Smooth muscle cell (in vitro differentiated cells): Measurements from ENCODE around the gene WDR70. TPM values are rescaled to one million over a fixed set of nuclear protein-coding genes. Genes with fewer than 3 reads are reported as not detected.
"Not testable (repeated sequence)": the region's sequence is repeated elsewhere in the genome, so short reads cannot be mapped to it uniquely, and the experiment has no call there.

Source experiments
- DNase-seq: peaks from one replicate; lab custom pipeline; 2025; ENCODE audit not compliant: unreplicated experiment; lab: John Stamatoyannopoulos, UW
- H2AFZ ChIP-seq: fragments of 200-600 bp; sonication (generic); 2 replicates; pipeline ENCODE4 v1.6.0; 2016; ENCODE audit warnings: antibody characterized with exemption, low read depth, mild to moderate bottlenecking
- H3F3A ChIP-seq: fragments of 200-600 bp; sonication (generic); 2 replicates; pipeline ENCODE4 v1.6.0; 2017; ENCODE audit warnings: antibody characterized with exemption, low read depth
- H3K27ac ChIP-seq: fragments of 200-600 bp; sonication (generic); 2 replicates; pipeline ENCODE4 v1.5.1; 2016; ENCODE audit warnings: low read depth, mild to moderate bottlenecking
- H3K27me3 ChIP-seq: fragments of 200-600 bp; sonication (generic); 2 replicates; pipeline ENCODE4 v1.6.1; 2016; ENCODE audit warnings: low read depth, mild to moderate bottlenecking
- H3K36me3 ChIP-seq: fragments of 200-600 bp; sonication (generic); 2 replicates; pipeline ENCODE4 v1.5.1; 2016; ENCODE audit warnings: low read depth
- H3K4me1 ChIP-seq: fragments of 200-600 bp; sonication (generic); 2 replicates; pipeline ENCODE4 v1.5.1; 2016; ENCODE audit warnings: low read depth
- H3K4me2 ChIP-seq: fragments of 200-600 bp; sonication (generic); 2 replicates; pipeline ENCODE4 v1.6.0; 2016; ENCODE audit warnings: mild to moderate bottlenecking
- H3K4me3 ChIP-seq: fragments of 200-600 bp; sonication (generic); 2 replicates; pipeline ENCODE4 v1.5.1; 2016; ENCODE audit warnings: mild to moderate bottlenecking
- H3K79me2 ChIP-seq: fragments of 200-600 bp; sonication (generic); 2 replicates; pipeline ENCODE4 v1.6.0; 2016; ENCODE audit warnings: low read depth, mild to moderate bottlenecking
- H3K9ac ChIP-seq: fragments of 200-600 bp; sonication (generic); 2 replicates; pipeline ENCODE4 v1.6.0; 2016; ENCODE audit warnings: low read depth
- H3K9me3 ChIP-seq: fragments of 200-600 bp; sonication (generic); replicated peaks from 2 replicates; pipeline ENCODE4 v1.5.1; 2016; ENCODE audit warnings: low read depth
- H4K20me1 ChIP-seq: fragments of 200-600 bp; sonication (generic); 2 replicates; pipeline ENCODE4 v1.6.0; 2016; ENCODE audit warnings: low read depth
- WGBS: methylation state at CpG from one replicate; pipeline ENCODE4 v1.1.7; 2016; ENCODE audit warnings: low lambda C conversion rate; 5-methylcytosine and 5-hydroxymethylcytosine counted together
- polyA plus RNA-seq: library from polyadenylated mRNA; unstranded; fragments of >200 nt; fragmentation: Nextera tagmentation; extraction: Ambion mirVana; gene quantifications from 2 replicates; pipeline ENCODE4 v1.2.1, GENCODE V29; 2016
- total RNA-seq: library from RNA; depleted of rRNA; stranded (reverse); fragments of >200 nt; gene quantifications from 2 replicates; pipeline ENCODE4 v1.2.3, GENCODE V29; 2014
- TF ChIP-seq, protein P1 (sequence below): fragments of 200-600 bp; sonication (generic); IDR thresholded peaks from 2 replicates; pipeline ENCODE4 v1.5.1; 2017; ENCODE audit warnings: borderline replicate concordance, mild to moderate bottlenecking, antibody characterized with exemption; ENCODE audit not compliant: insufficient read depth, poor library complexity, severe bottlenecking

The WDR70 gene
- total and polyA plus RNA-seq, 2 experiments from 2014 or later = 17.8 to 28.7 TPM

DNA sequence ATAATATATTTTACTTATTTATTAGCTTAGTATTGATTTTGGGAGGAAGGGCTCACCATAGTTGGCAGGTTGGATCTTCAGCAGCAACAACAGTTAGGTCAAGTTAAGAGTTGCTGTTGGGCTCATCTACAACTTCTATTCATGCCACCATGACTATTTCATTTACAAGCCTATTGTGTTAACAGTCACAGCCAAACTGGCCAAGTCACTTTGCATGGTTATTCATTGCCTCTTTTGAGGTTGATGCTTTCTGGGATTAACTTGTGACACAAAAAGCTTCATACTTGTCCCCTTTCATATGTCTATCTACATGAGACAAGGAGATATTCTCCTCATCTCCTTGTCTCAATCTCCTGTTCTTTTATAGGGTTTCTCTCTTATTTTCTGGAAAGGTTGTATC, 98.3 kb downstream of the WDR70 start:
- Histone ChIP-seq H3K9me3 (no peaks in the 10 kb centered on the region), H3K4me1 (no peaks in the 10 kb centered on the region), H3K4me3 (no peak overlapping the region), H3K9ac (no peak overlapping the region), H3F3A (no peaks in the 10 kb centered on the region), H3K27ac (no peak overlapping the region), H3K79me2 (no peaks in the 10 kb centered on the region), H4K20me1 (no peaks in the 10 kb centered on the region), H2AFZ (no peak overlapping the region), H3K36me3 (peaks cover 9% of the 10 kb centered on the region), H3K4me2 (no peak overlapping the region), H3K27me3 (no peaks in the 10 kb centered on the region)
- TF ChIP-seq, protein P1, sequence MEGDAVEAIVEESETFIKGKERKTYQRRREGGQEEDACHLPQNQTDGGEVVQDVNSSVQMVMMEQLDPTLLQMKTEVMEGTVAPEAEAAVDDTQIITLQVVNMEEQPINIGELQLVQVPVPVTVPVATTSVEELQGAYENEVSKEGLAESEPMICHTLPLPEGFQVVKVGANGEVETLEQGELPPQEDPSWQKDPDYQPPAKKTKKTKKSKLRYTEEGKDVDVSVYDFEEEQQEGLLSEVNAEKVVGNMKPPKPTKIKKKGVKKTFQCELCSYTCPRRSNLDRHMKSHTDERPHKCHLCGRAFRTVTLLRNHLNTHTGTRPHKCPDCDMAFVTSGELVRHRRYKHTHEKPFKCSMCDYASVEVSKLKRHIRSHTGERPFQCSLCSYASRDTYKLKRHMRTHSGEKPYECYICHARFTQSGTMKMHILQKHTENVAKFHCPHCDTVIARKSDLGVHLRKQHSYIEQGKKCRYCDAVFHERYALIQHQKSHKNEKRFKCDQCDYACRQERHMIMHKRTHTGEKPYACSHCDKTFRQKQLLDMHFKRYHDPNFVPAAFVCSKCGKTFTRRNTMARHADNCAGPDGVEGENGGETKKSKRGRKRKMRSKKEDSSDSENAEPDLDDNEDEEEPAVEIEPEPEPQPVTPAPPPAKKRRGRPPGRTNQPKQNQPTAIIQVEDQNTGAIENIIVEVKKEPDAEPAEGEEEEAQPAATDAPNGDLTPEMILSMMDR = no peak
- DNase-seq = no peak

DNA sequence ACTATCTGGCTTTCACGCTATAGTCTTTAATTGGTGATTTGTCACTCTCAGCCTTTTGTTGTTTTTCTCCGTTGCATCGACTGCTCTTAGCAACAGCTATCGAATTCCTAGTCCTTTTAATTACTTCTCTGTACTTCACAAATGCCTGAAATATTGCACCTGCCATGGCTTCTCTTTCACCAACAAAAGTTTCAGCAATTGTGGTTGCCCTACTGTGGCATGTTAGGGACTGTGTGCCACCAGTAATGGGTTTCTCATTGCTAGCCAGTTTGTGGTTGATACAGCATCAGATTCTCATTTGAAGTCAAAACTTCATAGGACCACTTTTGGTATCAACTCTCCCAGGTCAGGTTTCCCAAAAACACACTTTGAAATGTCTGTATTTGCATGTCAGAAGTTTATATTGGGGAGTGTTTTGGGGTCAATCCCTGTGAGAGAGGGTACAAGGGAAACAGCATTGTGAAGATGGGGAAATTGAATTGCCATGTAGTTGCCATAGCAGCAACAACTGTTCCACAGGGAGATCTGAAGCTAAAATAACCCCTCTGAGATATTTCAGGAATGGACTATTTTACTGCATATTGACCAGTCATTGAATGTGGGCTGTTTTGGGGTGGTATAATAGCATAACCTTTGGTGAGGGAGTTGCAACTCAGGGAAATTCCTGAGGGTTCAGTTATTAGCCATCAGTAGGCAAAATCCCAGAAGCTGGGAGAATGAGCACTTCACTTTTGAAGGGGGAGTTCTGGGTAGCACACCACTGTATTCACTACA, 99.2 kb downstream of the WDR70 start:
- Histone ChIP-seq H3K27me3 (no peaks in the 10 kb centered on the region), H3K4me2 (no peak overlapping the region), H3K4me3 (no peak overlapping the region), H3F3A (no peaks in the 10 kb centered on the region), H3K36me3 (peaks cover 9% of the 10 kb centered on the region), H4K20me1 (no peaks in the 10 kb centered on the region), H3K27ac (no peak overlapping the region), H3K9ac (no peak overlapping the region), H2AFZ (no peak overlapping the region), H3K9me3 (no peaks in the 10 kb centered on the region), H3K79me2 (no peaks in the 10 kb centered on the region), H3K4me1 (no peaks in the 10 kb centered on the region)
- WGBS = 72% methylated on average over 4 of the region's 4 CpGs
- TF ChIP-seq, protein P1 = no peak
- DNase-seq = no peak

DNA sequence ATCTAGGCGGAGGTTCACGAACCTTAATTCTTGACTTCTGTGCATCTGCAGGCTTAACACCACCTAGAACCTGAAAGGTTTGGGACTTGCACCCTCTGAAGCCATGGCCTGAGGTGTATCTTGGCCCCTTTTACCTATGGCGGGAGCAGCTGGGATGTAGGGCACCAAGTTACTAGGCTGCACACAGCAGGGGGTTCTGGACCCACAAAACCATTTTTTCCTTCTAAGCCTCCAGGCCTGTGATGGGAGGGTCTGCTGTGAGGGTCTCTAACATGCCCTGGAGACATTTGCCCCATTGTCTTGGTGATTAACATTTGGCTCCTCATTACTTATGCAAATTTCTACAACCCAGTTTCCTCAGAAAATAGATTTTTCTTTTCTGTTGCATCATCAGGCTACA, 102.3 kb downstream of the WDR70 start:
- not testable (repeated sequence) for H3K79me2 ChIP-seq, H2AFZ ChIP-seq, H3K4me3 ChIP-seq, H3K36me3 ChIP-seq, H3K4me2 ChIP-seq, H3F3A ChIP-seq, H4K20me1 ChIP-seq, H3K9me3 ChIP-seq, DNase-seq, H3K27me3 ChIP-seq, H3K9ac ChIP-seq, H3K27ac ChIP-seq, H3K4me1 ChIP-seq
- WGBS = 100% methylated on average over 3 of the region's 3 CpGs

DNA sequence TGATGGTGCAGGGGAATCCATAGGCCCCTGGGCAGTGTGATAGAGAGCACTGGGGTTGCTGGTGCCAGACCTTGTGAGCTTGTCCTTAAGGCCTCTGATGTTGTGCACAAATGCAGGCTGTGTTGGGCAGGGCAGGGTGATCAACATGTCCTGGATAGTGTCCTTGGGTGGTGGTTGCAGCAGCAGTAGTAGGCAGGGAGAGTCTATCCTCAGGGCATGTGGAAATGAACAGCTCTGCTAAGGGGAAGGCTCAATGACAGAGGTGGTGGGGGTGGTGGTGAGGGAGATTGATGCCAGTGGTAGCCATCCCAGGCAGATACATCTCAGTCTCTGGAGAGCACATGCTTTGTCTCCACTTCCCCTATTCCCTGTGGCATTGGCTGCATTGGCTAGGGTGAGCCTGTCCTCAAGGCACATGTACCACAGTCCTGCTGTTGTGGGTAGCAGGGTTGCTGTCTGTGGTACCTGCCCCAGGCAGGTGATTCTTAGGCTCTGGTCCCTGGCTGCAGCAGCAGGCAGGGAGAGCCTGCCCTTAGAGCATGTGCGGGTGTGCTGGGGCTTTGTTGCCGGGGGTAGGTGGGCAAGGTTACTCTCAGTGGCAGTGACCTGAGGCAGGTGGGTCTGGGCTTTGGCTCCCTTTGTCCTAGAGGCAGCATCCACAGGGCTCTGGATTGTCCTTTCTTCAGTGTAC, 111.1 kb downstream of the WDR70 start:
- Histone ChIP-seq H3F3A (peaks cover 4% of the 10 kb centered on the region), H3K79me2 (peaks cover 5% of the 10 kb centered on the region), H3K9ac (no peak overlapping the region), H3K36me3 (peaks cover 4% of the 10 kb centered on the region), H3K4me3 (no peak overlapping the region), H3K27me3 (no peaks in the 10 kb centered on the region), H4K20me1 (peaks cover 1% of the 10 kb centered on the region), H3K9me3 (peaks cover 5% of the 10 kb centered on the region), H2AFZ (no peak overlapping the region), H3K4me2 (no peak overlapping the region), H3K27ac (no peak overlapping the region), H3K4me1 (no peaks in the 10 kb centered on the region)
- WGBS = 80% methylated on average over 2 of the region's 2 CpGs
- no peak for DNase-seq
- TF ChIP-seq, protein P1 = no peak
